ENCODE measurements around the gene ANKRD40. TPM values are rescaled to one million over a fixed set of nuclear protein-coding genes. Genes with fewer than 3 reads are reported as not detected.

The ANKRD40 gene
- total and polyA plus RNA-seq, 4 donors: 6.2 to 15.1 (median 9.7) TPM

DNA sequence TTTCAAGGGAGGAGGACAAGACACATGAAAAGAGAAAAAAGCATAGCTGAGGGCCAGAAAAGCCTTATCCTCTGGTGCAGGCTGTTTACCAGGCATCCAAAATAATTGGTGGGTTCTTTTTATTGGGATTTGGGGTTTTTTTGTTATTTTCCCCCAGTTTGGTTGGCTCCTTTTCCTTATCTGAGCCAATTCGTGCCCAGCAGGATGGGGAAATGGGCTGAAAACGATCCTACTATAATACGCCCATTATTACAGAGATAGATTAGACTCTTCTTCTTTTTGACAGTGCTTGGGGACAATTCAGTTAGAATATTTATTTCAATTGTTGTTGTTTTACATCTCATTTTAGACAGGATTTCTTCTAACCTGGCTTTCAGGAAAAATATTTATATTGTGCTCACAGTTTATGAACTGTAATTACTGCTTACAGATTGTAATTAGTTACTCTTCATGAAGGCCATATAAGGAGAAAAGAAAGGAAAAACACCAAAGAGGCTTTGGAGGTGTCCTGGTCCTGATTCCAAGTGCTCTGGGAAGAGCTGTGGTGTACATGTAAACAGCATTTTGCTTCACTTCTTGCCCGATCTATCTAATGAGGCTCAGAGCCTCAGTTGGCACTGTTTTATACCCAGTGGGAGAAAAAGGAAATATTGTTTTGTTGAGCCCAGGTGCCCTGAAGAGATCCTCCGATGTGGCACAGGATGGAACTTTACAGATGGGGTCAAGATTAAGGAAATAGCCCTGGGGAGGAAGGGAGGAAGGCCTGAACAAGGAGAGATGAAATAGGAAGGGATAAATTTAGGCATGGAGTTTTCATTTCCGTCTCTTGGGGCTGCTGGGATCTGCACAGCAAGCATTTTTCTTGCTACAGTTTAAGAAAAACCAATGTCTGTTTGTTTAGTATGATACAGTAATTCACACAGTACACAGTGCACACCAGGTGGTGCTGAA is 611 bp upstream of the ANKRD40 start:
- Histone ChIP-seq H3K4me1 (ENCODE audit: control insufficient read depth in 4 of 4, insufficient read depth in 4 of 4, low read length in 3 of 4) (peaks cover 0 to 27% (median 13%) of the 10 kb centered on the region in 4 donors), H3K4me3 (ENCODE audit: low read depth in 1 of 3, low read length in 3 of 3) (peak overlapping the region; percentile 47 to 88 (median 52)), H3K27ac (ENCODE audit: low read depth in 1 of 2, low read length in 2 of 2) (peak overlapping the region; percentile 99), H3K9me3 (ENCODE audit: control insufficient read depth in 4 of 4, low read length in 3 of 4) (no peaks in the 10 kb centered on the region), H3K36me3 (ENCODE audit: control insufficient read depth in 4 of 4, insufficient read depth in 3 of 4, low read depth in 1 of 4, low read length in 3 of 4) (peaks cover 0 to 5% (median 1%) of the 10 kb centered on the region in 4 donors), H3K9ac (ENCODE audit: low read depth in 1 of 2, low read length in 2 of 2) (peak overlapping the region; percentile 97), H3K27me3 (ENCODE audit: control insufficient read depth in 4 of 4, insufficient read depth in 4 of 4, low read length in 3 of 4) (no peaks in the 10 kb centered on the region)
- 21% methylated on average over 6 of the region's 6 CpGs for WGBS
- no peak for TF ChIP-seq EGR1 (IDR thresholded peaks at IDR 0.05; ENCODE audit: low read depth in 2 of 2)
- no peak for TF ChIP-seq NR2F2 (IDR thresholded peaks at IDR 0.05)
- no peak for TF ChIP-seq FOXA2 (IDR thresholded peaks at IDR 0.05)
- TF ChIP-seq, protein P1, sequence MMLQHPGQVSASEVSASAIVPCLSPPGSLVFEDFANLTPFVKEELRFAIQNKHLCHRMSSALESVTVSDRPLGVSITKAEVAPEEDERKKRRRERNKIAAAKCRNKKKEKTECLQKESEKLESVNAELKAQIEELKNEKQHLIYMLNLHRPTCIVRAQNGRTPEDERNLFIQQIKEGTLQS (IDR thresholded peaks at IDR 0.05): no peak
- peak in 1 of 2 donors; percentile 2 for TF ChIP-seq RAD21 (IDR thresholded peaks at IDR 0.05)
- no peak for TF ChIP-seq GABPA (IDR thresholded peaks at IDR 0.05 in 1 of 2, conservative IDR thresholded peaks at IDR 0.05 in 1 of 2)
- TF ChIP-seq TAF1 (conservative IDR thresholded peaks at IDR 0.05): peak; percentile 55
- TF ChIP-seq SP1 (IDR thresholded peaks at IDR 0.05): no peak
- peak; percentile 61 for TF ChIP-seq YY1 (IDR thresholded peaks at IDR 0.05)
- TF ChIP-seq HNF4A (conservative IDR thresholded peaks at IDR 0.05): no peak
- TF ChIP-seq, protein P2, sequence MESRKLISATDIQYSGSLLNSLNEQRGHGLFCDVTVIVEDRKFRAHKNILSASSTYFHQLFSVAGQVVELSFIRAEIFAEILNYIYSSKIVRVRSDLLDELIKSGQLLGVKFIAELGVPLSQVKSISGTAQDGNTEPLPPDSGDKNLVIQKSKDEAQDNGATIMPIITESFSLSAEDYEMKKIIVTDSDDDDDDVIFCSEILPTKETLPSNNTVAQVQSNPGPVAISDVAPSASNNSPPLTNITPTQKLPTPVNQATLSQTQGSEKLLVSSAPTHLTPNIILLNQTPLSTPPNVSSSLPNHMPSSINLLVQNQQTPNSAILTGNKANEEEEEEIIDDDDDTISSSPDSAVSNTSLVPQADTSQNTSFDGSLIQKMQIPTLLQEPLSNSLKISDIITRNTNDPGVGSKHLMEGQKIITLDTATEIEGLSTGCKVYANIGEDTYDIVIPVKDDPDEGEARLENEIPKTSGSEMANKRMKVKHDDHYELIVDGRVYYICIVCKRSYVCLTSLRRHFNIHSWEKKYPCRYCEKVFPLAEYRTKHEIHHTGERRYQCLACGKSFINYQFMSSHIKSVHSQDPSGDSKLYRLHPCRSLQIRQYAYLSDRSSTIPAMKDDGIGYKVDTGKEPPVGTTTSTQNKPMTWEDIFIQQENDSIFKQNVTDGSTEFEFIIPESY (IDR thresholded peaks at IDR 0.05): no peak
- TF ChIP-seq, protein P3, sequence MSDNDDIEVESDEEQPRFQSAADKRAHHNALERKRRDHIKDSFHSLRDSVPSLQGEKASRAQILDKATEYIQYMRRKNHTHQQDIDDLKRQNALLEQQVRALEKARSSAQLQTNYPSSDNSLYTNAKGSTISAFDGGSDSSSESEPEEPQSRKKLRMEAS (IDR thresholded peaks at IDR 0.05): no peak
- peak in 1 of 2 donors; percentile 1 for TF ChIP-seq RXRA (IDR thresholded peaks at IDR 0.05)
- TF ChIP-seq HNF4G (IDR thresholded peaks at IDR 0.05): no peak
- TF ChIP-seq, protein P4, sequence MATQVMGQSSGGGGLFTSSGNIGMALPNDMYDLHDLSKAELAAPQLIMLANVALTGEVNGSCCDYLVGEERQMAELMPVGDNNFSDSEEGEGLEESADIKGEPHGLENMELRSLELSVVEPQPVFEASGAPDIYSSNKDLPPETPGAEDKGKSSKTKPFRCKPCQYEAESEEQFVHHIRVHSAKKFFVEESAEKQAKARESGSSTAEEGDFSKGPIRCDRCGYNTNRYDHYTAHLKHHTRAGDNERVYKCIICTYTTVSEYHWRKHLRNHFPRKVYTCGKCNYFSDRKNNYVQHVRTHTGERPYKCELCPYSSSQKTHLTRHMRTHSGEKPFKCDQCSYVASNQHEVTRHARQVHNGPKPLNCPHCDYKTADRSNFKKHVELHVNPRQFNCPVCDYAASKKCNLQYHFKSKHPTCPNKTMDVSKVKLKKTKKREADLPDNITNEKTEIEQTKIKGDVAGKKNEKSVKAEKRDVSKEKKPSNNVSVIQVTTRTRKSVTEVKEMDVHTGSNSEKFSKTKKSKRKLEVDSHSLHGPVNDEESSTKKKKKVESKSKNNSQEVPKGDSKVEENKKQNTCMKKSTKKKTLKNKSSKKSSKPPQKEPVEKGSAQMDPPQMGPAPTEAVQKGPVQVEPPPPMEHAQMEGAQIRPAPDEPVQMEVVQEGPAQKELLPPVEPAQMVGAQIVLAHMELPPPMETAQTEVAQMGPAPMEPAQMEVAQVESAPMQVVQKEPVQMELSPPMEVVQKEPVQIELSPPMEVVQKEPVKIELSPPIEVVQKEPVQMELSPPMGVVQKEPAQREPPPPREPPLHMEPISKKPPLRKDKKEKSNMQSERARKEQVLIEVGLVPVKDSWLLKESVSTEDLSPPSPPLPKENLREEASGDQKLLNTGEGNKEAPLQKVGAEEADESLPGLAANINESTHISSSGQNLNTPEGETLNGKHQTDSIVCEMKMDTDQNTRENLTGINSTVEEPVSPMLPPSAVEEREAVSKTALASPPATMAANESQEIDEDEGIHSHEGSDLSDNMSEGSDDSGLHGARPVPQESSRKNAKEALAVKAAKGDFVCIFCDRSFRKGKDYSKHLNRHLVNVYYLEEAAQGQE (IDR thresholded peaks at IDR 0.05): no peak
- TF ChIP-seq, protein P5, sequence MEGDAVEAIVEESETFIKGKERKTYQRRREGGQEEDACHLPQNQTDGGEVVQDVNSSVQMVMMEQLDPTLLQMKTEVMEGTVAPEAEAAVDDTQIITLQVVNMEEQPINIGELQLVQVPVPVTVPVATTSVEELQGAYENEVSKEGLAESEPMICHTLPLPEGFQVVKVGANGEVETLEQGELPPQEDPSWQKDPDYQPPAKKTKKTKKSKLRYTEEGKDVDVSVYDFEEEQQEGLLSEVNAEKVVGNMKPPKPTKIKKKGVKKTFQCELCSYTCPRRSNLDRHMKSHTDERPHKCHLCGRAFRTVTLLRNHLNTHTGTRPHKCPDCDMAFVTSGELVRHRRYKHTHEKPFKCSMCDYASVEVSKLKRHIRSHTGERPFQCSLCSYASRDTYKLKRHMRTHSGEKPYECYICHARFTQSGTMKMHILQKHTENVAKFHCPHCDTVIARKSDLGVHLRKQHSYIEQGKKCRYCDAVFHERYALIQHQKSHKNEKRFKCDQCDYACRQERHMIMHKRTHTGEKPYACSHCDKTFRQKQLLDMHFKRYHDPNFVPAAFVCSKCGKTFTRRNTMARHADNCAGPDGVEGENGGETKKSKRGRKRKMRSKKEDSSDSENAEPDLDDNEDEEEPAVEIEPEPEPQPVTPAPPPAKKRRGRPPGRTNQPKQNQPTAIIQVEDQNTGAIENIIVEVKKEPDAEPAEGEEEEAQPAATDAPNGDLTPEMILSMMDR (IDR thresholded peaks at IDR 0.05; ENCODE audit: low read depth, low read length, missing input control): no peak
- TF ChIP-seq JUND (IDR thresholded peaks at IDR 0.05): no peak
- no peak for TF ChIP-seq FOXA1 (IDR thresholded peaks at IDR 0.05)
- DNase-seq (ENCODE audit: low spot score): no peak

All from liver (tissue), 9 donors.